Ishikawa (cell line): ENCODE measurements around the gene GDPD5.

Experiments used
- MAX ChIP-seq: IDR thresholded peaks from 2 replicates; pipeline ENCODE4 v1.6.1; 2012
- REST ChIP-seq: IDR thresholded peaks from 2 replicates; pipeline ENCODE4 v1.6.1; 2012; ENCODE audit warnings: low read depth, mild to moderate bottlenecking
- TAF1 ChIP-seq: IDR thresholded peaks from 2 replicates; pipeline ENCODE4 v1.6.1; 2012; ENCODE audit warnings: low read depth, mild to moderate bottlenecking

- TF ChIP-seq REST (no peak), MAX (no peak), TAF1 (no peak)
These were observed 8.1 kb upstream of the GDPD5 start for GRCh38 chr11:75533896-75534258.
